Measurements from ENCODE around the gene ANKRD63. TPM values are rescaled to one million over a fixed set of nuclear protein-coding genes. Genes with fewer than 3 reads are reported as not detected.

Gene ANKRD63
- total RNA-seq, 2 donors from 2014 or later, result not detected

- no peak overlapping the region for H3K27ac Mint-ChIP-seq
These were observed 18.3 kb downstream of the ANKRD63 start for GRCh38 chr15:40264321-40265153.

GRCh38 chr15:40263024-40263754 is 19.7 kb downstream of the ANKRD63 start:
- Mint-ChIP-seq H3K9me3 (no peaks in the 10 kb centered on the region), H3K4me3 (no peak overlapping the region), H3K27ac (no peak overlapping the region), H3K27me3 (ENCODE audit: insufficient read depth) (no peaks in the 10 kb centered on the region), H3K4me1 (peaks cover 13% of the 10 kb centered on the region), H3K36me3 (ENCODE audit: low read depth) (no peaks in the 10 kb centered on the region)
- no peak overlapping the region for H3K27ac ChIP-seq (ENCODE audit: low read depth, low read length)
- H3K27me3 ChIP-seq (ENCODE audit: control insufficient read depth, insufficient read depth, low read length, poor library complexity, severe bottlenecking), result no peaks in the 10 kb centered on the region
- H3K4me3 ChIP-seq (ENCODE audit: low read length), result no peak overlapping the region
- TF ChIP-seq CTCF (conservative IDR thresholded peaks at IDR 0.05), result no peak
- no peaks in the 10 kb centered on the region for H3K9me3 ChIP-seq (ENCODE audit: control insufficient read depth, low read length)
- H3K4me1 ChIP-seq (ENCODE audit: control insufficient read depth, insufficient read depth, low read length), result peaks cover 3% of the 10 kb centered on the region
- no peak for DNase-seq
- H3K36me3 ChIP-seq (ENCODE audit: control insufficient read depth, insufficient read depth, low read length), result no peaks in the 10 kb centered on the region
- H3K9ac ChIP-seq (ENCODE audit: extremely low read depth, low read length, poor library complexity, severe bottlenecking), result no peak overlapping the region
- WGBS, 2 experiments (ENCODE audit: insufficient coverage in 1 of 2, insufficient read length in 1 of 2), result 90 to 94% methylated on average over 10 to 12 of the region's 12 CpGs

More at GRCh38 chr15:40264321-40265153, 18.3 kb downstream of the ANKRD63 start:
- no peaks in the 10 kb centered on the region for H3K27me3 Mint-ChIP-seq (ENCODE audit: insufficient read depth)
- no peaks in the 10 kb centered on the region for H3K9me3 ChIP-seq (ENCODE audit: control insufficient read depth, low read length)
- H3K4me3 Mint-ChIP-seq, result no peak overlapping the region
- no peaks in the 10 kb centered on the region for H3K36me3 ChIP-seq (ENCODE audit: control insufficient read depth, insufficient read depth, low read length)
- DNase-seq, result no peak
- H3K27me3 ChIP-seq (ENCODE audit: control insufficient read depth, insufficient read depth, low read length, poor library complexity, severe bottlenecking), result no peaks in the 10 kb centered on the region
- no peak overlapping the region for H3K4me3 ChIP-seq (ENCODE audit: low read length)
- TF ChIP-seq CTCF (conservative IDR thresholded peaks at IDR 0.05), result no peak
- no peak overlapping the region for H3K9ac ChIP-seq (ENCODE audit: extremely low read depth, low read length, poor library complexity, severe bottlenecking)
- WGBS, 2 experiments (ENCODE audit: insufficient coverage in 1 of 2, insufficient read length in 1 of 2), result 63 to 89% methylated on average over 1 to 16 of the region's 16 CpGs
- H3K4me1 Mint-ChIP-seq, result peaks cover 13% of the 10 kb centered on the region
- H3K27ac ChIP-seq (ENCODE audit: low read depth, low read length), result no peak overlapping the region
- no peaks in the 10 kb centered on the region for H3K9me3 Mint-ChIP-seq
- no peaks in the 10 kb centered on the region for H3K36me3 Mint-ChIP-seq (ENCODE audit: low read depth)
- peaks cover 3% of the 10 kb centered on the region for H3K4me1 ChIP-seq (ENCODE audit: control insufficient read depth, insufficient read depth, low read length)

- H3K4me1 ChIP-seq (ENCODE audit: control insufficient read depth, insufficient read depth, low read length), result no peaks in the 10 kb centered on the region
- Mint-ChIP-seq H3K36me3 (ENCODE audit: low read depth) (no peaks in the 10 kb centered on the region), H3K27ac (no peak overlapping the region), H3K4me1 (no peaks in the 10 kb centered on the region), H3K4me3 (no peak overlapping the region), H3K27me3 (ENCODE audit: insufficient read depth) (peaks cover 7% of the 10 kb centered on the region), H3K9me3 (no peaks in the 10 kb centered on the region)
- H3K27me3 ChIP-seq (ENCODE audit: control insufficient read depth, insufficient read depth, low read length, poor library complexity, severe bottlenecking), result peaks cover 16% of the 10 kb centered on the region
- no peak overlapping the region for H3K27ac ChIP-seq (ENCODE audit: low read depth, low read length)
- H3K9ac ChIP-seq (ENCODE audit: extremely low read depth, low read length, poor library complexity, severe bottlenecking), result no peak overlapping the region
- no peak for TF ChIP-seq CTCF (conservative IDR thresholded peaks at IDR 0.05)
- no peaks in the 10 kb centered on the region for H3K36me3 ChIP-seq (ENCODE audit: control insufficient read depth, insufficient read depth, low read length)
- H3K9me3 ChIP-seq (ENCODE audit: control insufficient read depth, low read length), result no peaks in the 10 kb centered on the region
- no peak overlapping the region for H3K4me3 ChIP-seq (ENCODE audit: low read length)
- 84 to 85% methylated on average over 5 to 7 of the region's 7 CpGs for WGBS, 2 experiments (ENCODE audit: insufficient coverage in 1 of 2, insufficient read length in 1 of 2)
- DNase-seq, result no peak
These were observed 23.8 kb downstream of the ANKRD63 start for GRCh38 chr15:40259021-40259420.
